Lower leg skin (tissue), 4 donors: ENCODE data around the gene UNC5CL. TPM values are rescaled to one million over a fixed set of nuclear protein-coding genes. Genes with fewer than 3 reads are reported as not detected.
"Not testable (repeated sequence)": the region's sequence is repeated elsewhere in the genome, so short reads cannot be mapped to it uniquely, and the experiment has no call there.

ENCODE experiments used
- DNase-seq, 2 donors: peaks; one replicate each; pipeline ENCODE4 v3.0.0-alpha.2; 2019; ENCODE audit warnings: low spot score in 2 of 2
- H3K4me3 ChIP-seq: fragments of 200-600 bp; sonication (generic); 2 replicates; pipeline ENCODE4 v1.5.1; 2017; ENCODE audit warnings: mild to moderate bottlenecking, low read depth; ENCODE audit not compliant: poor library complexity, severe bottlenecking
- CTCF ChIP-seq, 3 donors: fragments of 450-650 bp; IDR thresholded peaks; one replicate each; pipeline ENCODE4 v1.5.1; 2016; ENCODE audit warnings: antibody characterized with exemption in 3 of 3, mild to moderate bottlenecking in 3 of 3, moderate library complexity in 2 of 3
- POLR2A ChIP-seq, 2 donors: fragments of 450-650 bp; IDR thresholded peaks; one replicate each; pipeline ENCODE4 v1.6.1; 2016 to 2017; ENCODE audit warnings: antibody characterized with exemption in 2 of 2, mild to moderate bottlenecking in 1 of 2, moderate library complexity in 1 of 2
- WGBS, 2 donors: methylation state at CpG; one replicate each; pipeline ENCODE4 v1.1.5; 2018; 5-methylcytosine and 5-hydroxymethylcytosine counted together
- intact Hi-C: fragments of 100-400 bp; cut with DNase I; formaldehyde crosslinking; loops from one replicate; pipeline ENCODE4 v1.15.0; 2023; ENCODE audit warnings: low total_unique reads
- total RNA-seq, 4 donors: library from RNA; depleted of rRNA; stranded (reverse); fragments of >200 nt; gene quantifications; one replicate each; pipeline ENCODE4 v1.1.0, GENCODE V29; 2016

The UNC5CL gene
- total RNA-seq, 4 donors from 2014 or later, result 0.49 to 3.2 (median 1.7) TPM

GRCh38 chr6:41022294-41022693 lies 16.7 kb downstream of the UNC5CL start:
- no peak for DNase-seq
- TF ChIP-seq POLR2A (IDR thresholded peaks at IDR 0.05) (no peak), CTCF (IDR thresholded peaks at IDR 0.05) (no peak)
- intact Hi-C loops, result no loop called here
- no peak overlapping the region for H3K4me3 ChIP-seq

- intact Hi-C loops, result no loop called here
- 77 to 92% methylated on average over 3 of the region's 3 CpGs for WGBS, 2 donors
- TF ChIP-seq CTCF (IDR thresholded peaks at IDR 0.05), result no peak
- TF ChIP-seq POLR2A (IDR thresholded peaks at IDR 0.05), result no peak
- DNase-seq, result no peak
- no peak overlapping the region for H3K4me3 ChIP-seq
Observed at GRCh38 chr6:41021832-41022231, 17.2 kb downstream of the UNC5CL start.

- TF ChIP-seq POLR2A (IDR thresholded peaks at IDR 0.05), result no peak
- no peak for TF ChIP-seq CTCF (IDR thresholded peaks at IDR 0.05)
- DNase-seq, result no peak
- WGBS, 2 donors, result 83 to 100% methylated on average over 1 of the region's 1 CpG
- intact Hi-C loops, result no loop called here
- no peak overlapping the region for H3K4me3 ChIP-seq
Observed at GRCh38 chr6:41017663-41018062, 21.4 kb downstream of the UNC5CL start.

GRCh38 chr6:41015860-41016259 lies 23.2 kb downstream of the UNC5CL start:
- DNase-seq, intact Hi-C loops: not testable (repeated sequence)
- 90 to 95% methylated on average over 5 of the region's 5 CpGs for WGBS, 2 donors

GRCh38 chr6:41014780-41015179 lies 24.2 kb downstream of the UNC5CL start:
- no peak for DNase-seq
- 85 to 91% methylated on average over 4 of the region's 4 CpGs for WGBS, 2 donors
- intact Hi-C loops, result no loop called here

More at GRCh38 chr6:41015860-41016259, 23.2 kb downstream of the UNC5CL start:
- H3K4me3 ChIP-seq, result not testable (repeated sequence)

GRCh38 chr6:41013466-41014153 lies 25.4 kb downstream of the UNC5CL start:
- no peak for DNase-seq
- intact Hi-C loops, result no loop called here
- 83 to 90% methylated on average over 5 of the region's 5 CpGs for WGBS, 2 donors
- TF ChIP-seq CTCF (IDR thresholded peaks at IDR 0.05) (no peak), POLR2A (IDR thresholded peaks at IDR 0.05) (no peak)
- no peak overlapping the region for H3K4me3 ChIP-seq

More at GRCh38 chr6:41014780-41015179, 24.2 kb downstream of the UNC5CL start:
- H3K4me3 ChIP-seq, result no peak overlapping the region
- no peak for TF ChIP-seq POLR2A (IDR thresholded peaks at IDR 0.05)
- TF ChIP-seq CTCF (IDR thresholded peaks at IDR 0.05), result no peak
